Measurements from ENCODE around the gene PGP.
A peak's percentile ranks its signal among the peaks of the same experiment; 100 is the strongest.

Gene PGP

DNA sequence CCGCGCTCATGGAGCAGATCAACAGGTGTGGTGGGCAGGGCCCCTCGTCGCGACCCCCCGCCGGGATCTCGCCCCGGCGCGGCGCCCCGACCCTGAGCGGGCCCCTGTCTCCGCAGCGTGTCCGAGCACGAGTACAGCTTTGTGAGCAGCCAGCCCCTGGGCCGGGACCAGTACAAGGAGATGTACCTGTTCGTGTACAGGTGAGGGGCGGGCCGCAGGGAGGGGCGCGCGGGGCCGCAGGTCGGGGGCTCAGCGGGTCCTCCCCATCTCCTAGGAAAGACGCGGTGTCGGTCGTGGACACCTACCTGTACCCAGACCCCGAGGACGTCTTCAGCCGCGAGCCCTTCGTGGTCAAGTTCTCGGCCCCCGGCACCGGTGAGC lies 22.5 kb upstream of the PGP start:
- no peak for DNase-seq (ENCODE audit: low read depth in 2 of 2)

DNA sequence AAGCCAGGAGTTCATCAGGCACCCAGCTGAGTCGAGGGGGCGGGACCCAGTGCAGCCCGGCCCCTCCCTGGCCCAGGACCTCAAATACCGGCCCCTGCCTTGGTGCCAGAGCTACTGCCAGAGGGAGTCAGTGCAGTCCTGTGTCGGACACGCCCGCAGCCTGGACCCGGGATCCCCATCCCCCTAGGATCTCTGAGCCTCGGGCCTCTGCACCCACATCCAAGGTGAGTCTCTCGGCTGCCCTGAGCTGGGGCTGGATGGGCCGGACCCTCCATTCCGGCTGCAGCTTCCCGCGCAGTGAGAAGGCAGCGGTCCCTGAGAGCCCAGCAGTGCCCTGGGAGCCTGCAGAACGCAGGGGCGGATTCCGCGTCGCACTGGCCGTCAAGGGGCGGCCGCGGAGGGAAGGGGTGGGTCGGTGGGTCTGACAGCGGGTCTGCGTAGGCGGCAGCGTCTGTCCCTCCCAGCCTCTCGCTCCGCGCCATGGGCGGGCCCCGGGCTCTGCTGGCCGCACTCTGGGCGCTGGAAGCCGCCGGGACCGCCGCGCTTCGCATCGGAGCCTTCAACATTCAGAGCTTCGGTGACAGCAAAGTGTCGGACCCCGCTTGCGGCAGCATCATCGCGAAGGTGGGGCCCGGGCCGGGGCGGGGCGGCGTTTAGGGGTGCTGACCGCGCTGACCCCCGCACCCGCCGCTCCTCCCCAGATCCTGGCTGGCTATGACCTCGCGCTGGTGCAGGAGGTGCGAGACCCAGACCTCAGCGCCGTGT lies 21.9 kb upstream of the PGP start, which contains the start of gene DNASE1L2:
DNASE1L2 (plus strand) TSS at position 108 of the 765 bp plus-strand sequence; CDS start at position 481, 373 bp downstream.
- no peak for DNase-seq (ENCODE audit: low read depth in 2 of 2)

DNA sequence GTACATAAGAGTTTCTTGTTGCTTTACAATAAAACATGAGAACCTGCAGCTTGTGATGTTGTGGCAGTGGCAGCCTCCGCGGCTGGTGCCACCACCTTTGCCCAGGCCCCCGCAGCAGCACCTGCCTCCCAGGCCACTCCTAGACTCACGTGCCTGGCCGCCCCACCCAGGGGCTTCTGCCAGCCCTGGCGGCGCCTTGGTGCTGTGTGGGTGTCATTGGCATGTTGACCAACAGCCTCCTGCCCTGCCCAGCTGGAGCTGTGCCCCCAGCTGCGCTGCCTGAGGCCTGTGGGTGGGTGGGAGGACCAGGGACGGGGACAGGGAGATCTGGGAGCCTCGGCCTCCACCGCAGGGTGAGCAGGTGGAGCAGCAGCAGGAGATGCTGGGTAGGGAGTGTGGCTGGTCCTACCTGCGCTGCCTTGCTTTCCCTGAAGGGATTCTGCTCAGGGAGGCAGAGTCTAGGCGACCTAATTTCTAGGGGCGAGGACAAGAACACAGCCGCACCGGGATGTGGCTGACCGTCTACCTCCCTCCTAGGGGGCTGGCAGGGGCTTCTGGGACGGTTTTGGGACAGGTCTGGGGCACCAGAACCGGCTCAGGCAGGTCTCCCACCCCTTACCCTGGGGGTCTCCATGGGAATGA lies 21.2 kb upstream of the PGP start:
- no peak for DNase-seq (ENCODE audit: low read depth in 2 of 2)

DNA sequence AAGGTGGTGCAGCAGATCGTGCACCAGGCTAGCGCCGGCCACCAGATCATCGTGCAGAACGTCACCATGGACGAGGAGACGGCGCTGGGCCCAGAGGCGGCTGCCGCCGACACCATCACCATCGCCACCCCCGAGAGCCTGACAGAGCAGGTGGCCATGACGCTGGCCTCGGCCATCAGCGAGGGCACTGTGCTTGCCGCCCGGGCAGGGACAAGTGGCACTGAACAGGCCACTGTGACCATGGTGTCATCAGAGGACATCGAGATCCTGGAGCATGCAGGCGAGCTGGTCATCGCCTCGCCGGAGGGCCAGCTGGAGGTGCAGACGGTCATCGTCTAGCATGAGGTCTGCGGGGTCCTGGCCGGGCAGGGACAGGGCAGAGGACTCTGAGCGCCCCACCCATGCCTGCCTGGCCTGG lies 20.6 kb upstream of the PGP start:
- DNase-seq (ENCODE audit: low read depth in 2 of 2): no peak

DNA sequence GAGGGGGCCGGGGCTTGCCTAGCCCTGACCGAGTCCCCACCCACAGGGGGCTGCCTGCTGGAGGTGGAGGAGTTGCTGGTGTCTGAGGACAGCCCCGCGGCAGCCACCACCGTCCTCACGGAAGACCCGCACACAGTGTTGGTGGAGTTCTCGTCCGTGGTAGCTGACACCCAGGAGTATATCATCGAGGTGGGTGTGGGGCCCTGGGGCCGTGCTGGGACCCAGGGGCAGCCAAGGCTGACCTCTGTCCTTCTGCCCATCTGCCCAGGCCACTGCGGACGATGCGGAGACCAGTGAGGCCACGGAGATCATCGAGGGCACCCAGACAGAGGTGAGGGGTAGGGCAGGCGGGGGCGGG lies 20.2 kb upstream of the PGP start:
- no peak for DNase-seq (ENCODE audit: low read depth in 2 of 2)

DNA sequence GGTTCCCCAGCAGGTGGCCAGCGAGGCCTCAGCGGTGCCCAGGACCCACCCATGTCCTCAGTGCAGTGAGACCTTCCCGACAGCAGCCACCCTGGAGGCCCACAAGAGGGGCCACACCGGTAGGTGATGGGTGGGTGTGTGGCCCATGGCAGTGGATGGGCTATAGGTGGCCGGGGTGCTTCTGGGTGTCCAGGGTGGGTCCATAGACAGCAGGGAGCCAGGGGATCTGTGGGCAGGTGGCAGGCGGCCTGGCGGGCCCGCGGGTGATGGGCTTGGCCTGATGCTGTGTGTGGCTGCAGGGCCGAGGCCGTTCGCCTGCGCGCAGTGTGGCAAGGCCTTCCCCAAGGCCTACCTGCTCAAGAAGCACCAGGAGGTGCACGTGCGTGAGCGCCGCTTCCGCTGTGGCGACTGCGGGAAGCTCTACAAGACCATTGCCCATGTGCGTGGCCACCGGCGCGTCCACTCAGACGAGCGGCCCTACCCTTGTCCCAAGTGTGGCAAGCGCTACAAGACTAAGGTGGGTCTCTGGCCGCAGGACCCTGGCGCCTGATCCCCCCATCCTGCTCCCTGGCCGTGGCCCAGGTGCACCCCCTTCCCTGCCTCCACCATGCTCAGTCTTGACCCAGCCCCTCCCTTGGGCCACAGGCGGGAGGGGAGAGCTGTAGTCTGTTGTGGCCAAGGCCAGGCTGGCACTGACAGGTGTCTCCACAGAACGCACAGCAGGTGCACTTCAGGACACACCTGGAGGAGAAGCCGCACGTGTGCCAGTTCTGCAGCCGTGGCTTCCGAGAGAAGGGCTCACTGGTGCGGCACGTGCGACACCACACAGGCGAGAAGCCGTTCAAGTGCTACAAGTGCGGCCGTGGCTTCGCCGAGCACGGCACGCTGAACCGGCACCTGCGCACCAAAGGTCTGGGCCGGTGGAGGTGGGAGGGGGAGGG lies 19.5 kb upstream of the PGP start:
- DNase-seq (ENCODE audit: low read depth in 2 of 2): no peak

DNA sequence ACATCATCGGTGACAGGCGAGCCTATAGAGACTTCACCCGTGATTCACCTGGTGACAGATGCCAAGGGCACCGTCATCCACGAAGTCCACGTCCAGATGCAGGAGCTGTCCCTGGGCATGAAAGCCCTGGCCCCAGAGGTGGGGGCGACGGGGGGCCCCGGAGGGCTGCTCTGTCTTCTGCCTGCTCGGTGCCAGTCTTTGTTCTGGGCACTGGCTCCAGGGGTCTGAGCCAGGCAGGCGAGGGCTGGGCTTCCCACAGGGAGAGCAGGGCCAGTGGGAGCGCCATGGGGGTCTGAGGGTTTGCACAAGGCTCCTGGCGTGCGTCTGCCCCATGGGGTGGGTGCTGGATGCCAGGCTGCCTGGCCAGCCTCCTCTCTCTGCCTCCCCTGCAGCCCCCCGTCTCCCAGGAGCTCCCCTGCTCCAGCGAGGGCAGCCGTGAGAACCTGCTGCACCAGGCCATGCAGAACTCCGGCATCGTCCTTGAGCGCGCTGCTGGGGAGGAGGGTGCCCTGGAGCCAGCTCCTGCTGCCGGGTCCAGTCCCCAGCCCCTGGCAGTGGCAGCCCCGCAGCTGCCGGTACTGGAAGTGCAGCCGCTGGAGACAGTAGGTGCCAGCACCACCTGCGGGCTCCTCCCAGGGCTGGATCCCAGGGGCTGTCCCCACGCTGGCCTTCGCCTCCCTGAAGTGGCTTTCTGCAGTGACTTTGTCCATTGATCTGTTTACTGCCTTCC lies 18.6 kb upstream of the PGP start:
- DNase-seq (ENCODE audit: low read depth in 2 of 2): no peak

DNA sequence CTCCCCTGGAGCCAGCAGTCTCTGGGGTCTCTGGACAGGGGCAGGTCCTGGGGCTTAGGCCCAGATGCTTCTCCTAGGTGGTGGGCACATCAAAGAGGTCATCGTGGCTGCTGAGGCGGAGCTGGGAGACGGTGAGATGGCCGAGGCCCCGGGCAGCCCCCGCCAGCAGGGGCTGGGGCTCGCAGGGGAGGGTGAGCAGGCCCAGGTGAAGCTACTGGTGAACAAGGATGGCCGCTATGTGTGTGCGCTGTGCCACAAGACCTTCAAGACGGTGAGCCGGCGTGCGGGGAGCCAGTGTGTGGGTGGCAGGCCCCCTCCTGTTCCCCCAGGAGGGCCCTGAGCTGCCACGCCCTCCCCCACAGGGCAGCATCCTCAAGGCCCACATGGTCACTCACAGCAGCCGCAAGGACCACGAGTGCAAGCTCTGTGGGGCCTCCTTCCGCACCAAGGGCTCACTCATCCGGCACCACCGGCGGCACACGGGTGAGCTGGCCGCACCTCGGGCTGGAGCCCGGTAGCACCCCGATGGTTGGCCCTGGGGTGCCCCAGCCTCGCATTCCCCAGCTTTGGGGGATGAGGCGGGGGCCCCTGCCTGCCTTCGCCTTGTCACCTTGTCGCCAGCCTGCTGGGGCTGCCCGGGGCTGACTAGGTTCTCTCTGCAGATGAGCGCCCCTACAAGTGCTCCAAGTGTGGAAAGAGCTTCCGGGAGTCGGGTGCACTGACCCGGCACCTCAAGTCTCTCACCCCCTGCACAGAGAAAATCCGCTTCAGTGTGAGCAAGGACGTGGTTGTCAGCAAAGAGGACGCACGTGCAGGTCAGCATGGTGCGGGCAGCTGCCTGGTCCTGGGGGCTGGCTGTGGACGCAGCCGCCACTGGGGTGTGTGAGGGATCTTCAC lies 17.7 kb upstream of the PGP start:
- no peak for DNase-seq (ENCODE audit: low read depth in 2 of 2)

DNA sequence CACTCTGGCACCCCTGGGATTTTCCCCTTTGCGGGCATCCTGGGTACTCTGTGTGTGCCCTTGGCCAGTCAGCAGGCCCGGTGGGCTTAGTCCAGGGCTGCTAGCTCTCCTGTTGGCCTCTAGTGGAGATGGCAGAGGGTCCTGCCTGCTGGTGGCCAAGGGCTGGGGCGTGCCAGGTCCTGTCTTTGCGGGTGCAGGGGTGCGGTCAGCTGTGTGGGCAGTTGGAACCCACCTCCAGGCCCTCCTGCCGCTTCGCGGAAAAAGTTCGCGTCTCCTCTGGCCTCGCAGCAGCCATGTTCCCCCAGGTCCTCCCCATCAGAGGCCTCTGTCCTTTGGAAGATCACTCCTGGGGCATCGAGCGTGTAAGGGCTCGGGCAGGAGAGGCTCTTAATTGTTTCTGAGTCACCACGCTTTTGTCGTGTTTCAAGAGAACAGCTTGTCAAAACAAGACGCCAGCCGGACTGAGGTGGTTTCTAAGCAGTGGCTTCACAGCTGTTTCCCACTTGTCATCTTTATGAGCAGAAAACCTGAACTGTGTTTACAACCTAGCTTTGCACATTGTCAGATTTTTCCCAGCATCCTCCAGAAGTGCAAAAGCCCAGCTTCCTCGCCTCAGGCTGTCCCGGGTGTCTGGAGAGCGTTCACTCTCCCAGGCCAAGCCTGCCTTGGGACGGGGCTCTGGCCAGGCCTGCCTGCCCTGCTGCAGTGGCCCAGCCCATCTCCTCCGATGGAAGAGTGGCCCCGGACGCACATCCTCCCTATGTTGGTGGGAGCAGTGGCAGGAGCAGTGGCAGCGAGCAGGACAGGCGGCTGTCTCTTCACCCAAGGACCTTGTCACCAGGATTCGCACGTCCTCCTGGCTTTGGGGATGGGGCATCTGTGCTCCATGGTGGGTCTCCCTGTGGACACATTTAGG lies 16.6 kb upstream of the PGP start:
- DNase-seq (ENCODE audit: low read depth in 2 of 2): no peak

DNA sequence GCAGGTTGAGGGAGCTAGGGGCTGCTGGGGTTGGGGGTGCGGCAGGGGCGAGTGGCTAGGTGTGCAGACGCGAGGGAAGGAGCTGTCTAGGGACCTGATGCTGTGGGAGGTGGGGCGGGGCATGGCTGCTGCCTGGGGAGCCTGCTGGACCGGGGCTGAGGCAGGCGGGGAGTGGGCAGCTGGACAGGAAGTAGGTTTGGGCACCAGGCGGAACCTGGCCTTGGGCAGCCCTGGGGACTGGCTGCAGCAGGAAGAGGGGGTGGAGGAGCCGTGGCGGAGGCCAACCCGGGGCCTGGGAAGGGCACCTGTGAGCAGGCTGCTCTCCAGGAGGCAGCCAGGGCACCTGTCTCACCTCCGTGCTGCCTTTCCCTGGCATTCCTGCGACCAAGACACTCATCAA lies 15.7 kb upstream of the PGP start:
- no peak for DNase-seq (ENCODE audit: low read depth in 2 of 2)

DNA sequence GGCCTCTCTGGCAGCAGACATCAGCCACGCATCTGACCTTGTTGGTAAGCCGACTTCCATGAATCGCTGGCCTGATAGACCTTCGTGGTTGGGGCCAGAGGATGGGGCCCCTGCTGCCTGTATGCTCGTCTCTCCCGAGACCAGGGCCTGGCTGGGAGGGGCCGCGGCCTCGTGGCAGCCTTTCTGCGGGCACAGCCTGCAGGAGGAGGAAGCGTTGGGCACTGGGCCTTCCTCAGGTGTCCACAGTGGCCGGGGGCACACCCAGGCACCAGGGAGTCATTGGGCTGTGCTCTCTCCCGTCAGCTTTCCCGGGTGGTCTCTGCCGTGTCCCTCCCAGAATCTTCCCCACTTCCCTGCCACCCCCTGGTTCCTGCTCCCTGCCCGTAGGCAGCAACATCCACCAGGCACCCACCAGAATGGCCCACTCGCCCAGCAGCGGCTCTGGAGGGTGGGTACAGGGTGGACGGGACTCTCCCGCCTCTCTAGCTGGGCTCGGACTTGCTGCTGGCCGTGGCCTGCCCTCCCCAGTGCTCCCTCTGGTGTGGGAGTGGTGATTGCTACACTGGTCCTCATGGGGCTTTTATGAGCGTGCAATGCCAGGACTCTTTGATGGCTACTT lies 15.1 kb upstream of the PGP start:
- DNase-seq (ENCODE audit: low read depth in 2 of 2): no peak

DNA sequence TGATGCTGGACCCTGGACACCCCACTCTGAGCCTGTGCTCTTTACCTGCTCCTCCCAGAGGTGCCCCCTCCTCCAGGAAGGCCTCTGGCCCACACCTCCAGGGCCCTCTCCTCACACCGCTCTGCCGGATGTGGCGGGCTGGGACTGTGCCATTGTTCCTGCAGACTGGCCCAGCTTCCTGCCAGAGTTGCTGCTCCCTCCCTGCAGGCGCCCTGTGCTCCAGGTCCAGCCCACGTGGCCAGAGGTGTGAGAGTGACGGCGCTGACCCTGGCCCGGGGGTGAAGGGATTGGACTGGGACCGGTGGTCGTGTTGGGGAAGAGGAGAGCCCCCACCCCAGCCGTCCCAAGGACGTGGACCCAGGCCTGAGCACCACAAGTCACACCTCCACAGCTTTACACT lies 14.5 kb upstream of the PGP start:
- DNase-seq (ENCODE audit: low read depth in 2 of 2): no peak

DNA sequence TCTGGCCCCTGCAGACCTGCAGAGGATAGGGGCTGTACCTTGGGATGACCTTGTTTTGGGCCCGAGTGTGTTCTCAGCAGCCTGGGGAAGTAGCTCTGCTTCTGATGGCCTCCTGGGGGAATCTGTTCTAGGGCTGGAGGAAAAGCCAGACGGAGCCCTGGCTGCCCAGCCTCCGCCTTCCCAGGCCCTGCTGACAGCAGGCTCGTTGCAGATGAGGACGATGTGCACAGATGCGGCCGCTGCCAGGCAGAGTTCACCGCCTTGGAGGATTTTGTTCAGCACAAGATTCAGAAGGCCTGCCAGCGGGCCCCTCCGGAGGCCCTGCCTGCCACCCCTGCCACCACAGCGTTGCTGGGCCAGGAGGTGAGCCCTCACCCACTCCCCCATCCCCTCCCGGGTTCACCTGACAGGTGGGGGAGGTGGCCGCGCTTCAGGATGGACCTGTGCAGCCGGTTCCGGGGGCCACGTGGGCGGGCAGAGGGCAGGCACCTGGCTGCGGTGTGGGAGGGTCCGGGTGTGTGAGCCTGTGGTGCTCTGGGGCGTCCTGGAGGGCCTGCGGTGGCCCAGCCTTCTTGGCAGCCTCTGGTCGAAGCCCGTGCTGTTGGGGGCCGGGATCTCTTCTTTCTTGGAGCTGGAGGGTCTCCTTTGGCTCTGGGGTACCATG lies 13.7 kb upstream of the PGP start:
- no peak for DNase-seq (ENCODE audit: low read depth in 2 of 2)

DNA sequence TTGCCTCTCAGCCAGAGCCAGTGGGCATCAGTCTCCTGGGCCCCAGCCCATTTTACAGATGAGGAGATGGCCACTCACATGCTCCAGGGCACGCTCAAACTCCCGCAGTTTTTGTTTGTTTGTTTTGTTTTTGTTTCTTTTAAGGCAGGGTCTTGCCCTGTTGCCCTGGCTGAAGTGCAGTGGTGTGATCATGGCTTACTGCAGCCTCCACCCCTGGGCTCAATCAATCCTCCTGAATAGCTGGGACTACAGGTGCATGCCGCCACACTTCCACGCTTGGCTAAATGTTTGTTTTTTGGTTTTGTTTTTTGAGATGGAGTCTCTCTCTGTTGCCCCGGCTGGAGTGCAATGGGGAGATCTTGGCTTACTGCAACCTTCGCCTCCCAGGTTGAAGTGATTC lies 12.3 kb upstream of the PGP start:
- no peak for DNase-seq (ENCODE audit: low read depth in 2 of 2)

DNA sequence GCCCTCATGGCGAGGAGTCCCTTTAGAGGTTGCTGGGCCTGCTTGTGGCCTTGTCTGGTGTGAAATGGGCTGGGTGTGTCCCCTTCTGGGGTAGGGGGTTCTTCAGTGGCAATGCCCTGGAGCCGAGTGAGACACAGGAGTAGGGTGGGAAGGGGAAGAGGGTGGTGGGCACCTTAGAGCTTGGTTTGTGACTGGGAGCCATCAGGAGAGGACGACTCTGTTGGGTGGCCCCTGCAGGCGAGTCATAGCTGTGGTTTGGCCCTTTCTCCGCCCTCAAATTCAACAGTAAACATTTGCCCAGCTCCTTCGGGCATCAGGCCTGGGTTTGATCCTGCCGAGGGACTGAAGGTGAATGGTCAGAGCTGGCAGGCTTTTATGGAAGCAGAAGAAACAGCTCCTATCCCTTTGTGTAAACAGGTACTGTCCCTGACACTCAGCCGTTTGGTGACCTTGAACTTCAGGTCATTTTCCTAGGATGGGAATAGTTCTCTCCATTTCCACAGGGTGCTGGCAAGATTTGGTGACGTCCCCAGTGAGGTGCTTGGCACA lies 11.7 kb upstream of the PGP start:
- no peak for DNase-seq (ENCODE audit: low read depth in 2 of 2)

DNA sequence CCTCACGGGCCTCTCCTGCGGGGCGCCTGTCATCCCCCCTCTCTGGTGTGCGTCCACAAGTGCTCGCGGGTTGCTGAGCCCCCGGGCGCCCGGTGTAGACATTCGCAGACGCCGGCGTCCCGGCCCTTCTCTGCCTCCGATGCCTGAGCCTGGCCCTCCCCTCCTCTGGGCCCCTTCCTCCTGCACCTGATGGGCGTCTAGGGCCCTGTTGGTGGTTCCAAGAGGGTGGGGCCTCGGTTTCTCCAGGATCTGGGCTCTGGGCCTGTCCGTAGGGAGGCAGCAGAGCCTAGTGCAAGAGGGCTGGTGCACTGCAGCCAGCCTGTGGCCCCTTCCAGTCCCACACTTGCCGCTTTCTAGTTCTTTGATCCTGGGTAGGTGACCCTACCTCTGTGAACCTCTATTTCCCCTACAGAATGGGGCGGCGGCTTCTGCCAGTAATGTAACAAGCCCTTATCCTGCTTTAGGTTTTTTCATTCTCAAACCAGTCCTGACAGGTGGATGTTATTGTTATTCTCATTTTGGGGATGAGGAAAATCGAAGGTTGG lies 9.4 kb upstream of the PGP start:
- no peak for DNase-seq (ENCODE audit: low read depth in 2 of 2)

DNA sequence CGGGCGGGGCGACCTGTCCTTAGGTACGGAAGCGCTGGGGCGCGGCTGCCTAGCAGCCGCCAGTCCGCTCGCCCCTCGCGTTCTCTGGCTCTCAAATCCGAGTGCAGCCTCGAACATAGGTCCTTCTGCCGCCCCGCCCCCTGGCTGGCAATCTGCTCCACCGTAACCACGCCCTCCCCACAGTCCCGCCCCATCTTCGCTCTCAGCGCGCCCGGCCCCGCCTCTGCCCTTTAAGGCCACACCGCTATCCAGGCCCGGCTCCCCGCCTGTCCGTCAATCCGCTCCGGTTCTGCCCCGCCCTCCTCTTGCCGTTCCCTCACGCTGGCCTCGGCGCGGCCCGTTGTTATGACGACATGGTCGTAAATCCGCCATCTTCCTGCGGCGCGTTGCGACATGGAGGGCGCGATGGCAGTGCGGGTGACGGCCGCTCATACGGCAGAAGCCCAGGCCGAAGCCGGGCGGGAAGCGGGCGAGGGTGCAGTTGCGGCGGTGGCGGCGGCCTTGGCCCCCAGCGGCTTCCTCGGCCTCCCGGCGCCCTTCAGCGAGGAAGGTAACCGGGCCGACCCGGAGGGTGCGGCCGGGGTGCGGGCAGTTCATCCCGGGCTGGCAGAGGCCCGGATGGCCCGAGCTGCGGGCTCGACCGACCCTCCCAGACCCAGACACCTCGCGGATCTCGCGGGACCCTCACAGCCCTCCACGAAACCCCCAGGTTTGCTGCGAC lies 8.7 kb upstream of the PGP start, which contains the start of gene E4F1:
E4F1 (plus strand) TSS at position 371 of the 721 bp plus-strand sequence; CDS start at position 394, 23 bp downstream.
- DNase-seq (ENCODE audit: low read depth in 2 of 2): peak; percentile 98 to 99
